GM18499 (cell line): Measurements from ENCODE around the gene PSD.
A peak's percentile ranks its signal among the peaks of the same experiment; 100 is the strongest.

Source experiments
- ATAC-seq: cut with Tn5 transposase; IDR thresholded peaks from one replicate; pipeline ENCODE4 v1.9.1; 2021; ENCODE audit warnings: moderate number of reproducible peaks; ENCODE audit not compliant: insufficient read depth, unreplicated experiment

Gene PSD

GRCh38 chr10:102394801-102395399 is 23.7 kb downstream of the PSD start:
- ATAC-seq, result peak; percentile 1

DNA sequence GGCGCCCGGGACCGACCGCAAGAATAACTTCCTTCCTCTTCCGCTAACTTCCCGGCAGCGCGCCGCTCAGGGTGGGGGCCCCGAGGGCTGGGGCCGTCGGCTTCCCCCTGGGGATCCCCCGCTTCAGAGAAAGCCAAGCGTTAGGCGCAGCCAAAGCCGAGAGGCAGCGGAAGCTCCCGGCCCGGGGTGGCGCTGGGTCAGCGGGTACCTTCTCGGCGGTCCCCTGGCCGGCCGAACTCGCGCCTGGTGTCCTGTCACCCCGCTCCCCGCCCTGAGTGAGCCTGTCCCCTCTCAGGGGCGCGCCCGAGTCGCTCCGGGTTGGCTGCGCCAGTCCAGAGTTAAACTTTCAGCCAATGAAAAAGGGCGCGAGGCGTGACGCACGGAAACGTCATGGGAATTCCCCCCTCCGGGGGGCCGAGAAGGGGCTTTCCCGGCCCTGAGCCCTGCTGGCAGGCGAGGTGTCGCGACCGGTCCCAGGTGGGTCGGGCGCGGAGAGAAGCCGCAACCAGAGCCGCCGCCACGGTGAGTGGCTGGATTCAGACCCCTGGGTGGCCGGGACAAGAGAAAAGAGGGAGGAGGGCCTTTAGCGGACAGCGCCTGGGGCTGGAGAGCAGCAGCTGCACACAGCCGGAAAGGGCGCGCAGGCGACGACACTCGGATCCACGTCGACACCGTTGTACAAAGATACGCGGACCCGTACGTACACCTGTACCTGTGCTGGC is 24.3 kb downstream of the PSD start:
- peak; percentile 55 for ATAC-seq

DNA sequence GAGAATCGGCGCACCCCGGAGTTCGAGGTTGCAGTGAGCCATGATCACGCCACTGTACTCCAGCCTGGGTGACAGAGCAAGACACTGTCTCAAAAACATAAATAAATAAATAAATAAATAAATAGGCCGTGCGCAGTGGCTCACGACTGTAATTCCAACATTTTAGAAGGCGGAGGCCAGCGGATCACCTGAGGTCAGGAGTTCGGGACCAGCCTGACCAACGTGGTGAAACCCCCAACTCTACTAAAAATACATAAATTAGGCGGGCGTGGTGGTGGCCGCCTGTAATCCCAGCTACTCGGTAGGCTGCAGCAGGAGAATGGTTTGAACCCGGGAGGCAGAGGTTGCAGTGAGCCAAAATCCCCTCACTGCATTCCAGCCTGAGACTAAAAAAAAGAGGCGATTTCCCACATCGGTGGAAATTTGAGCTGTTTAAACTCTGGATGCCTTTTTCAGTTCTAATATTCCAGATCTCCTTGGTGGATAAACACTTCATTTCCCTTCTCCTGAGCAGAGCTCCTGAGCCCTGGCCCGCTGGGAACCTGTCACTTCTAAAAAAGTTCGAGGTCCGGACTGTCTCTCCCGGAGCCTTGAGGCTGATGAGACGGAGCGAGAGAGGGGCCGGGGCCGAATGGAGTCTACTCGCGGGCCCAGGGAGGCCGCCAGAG is 25.0 kb downstream of the PSD start:
- no peak for ATAC-seq

DNA sequence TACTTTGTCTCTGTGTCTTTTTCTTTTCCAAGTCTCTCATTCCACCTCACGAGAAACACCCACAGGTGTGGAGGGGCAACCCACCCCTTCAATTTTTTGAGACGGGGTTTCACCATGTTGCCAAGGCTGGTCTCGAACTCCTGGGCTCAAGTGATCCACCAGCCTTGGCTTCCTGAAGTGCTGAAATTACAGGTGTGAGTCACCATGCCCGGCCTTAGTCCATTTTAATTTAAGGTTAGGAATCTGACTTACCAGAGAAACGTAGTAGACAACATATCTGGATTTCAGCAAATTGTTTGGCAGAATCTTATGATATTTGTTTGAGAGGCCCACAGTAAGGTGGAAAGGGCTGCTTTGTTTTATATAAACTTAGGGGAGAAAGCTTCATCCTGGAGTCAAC is 26.3 kb downstream of the PSD start:
- no peak for ATAC-seq

- no peak for ATAC-seq
These were observed 28.7 kb downstream of the PSD start for GRCh38 chr10:102389894-102390293.

GRCh38 chr10:102384606-102385429 is 33.8 kb downstream of the PSD start:
- no peak for ATAC-seq

- ATAC-seq, result no peak
These were observed 34.5 kb downstream of the PSD start for GRCh38 chr10:102384053-102384452.

DNA sequence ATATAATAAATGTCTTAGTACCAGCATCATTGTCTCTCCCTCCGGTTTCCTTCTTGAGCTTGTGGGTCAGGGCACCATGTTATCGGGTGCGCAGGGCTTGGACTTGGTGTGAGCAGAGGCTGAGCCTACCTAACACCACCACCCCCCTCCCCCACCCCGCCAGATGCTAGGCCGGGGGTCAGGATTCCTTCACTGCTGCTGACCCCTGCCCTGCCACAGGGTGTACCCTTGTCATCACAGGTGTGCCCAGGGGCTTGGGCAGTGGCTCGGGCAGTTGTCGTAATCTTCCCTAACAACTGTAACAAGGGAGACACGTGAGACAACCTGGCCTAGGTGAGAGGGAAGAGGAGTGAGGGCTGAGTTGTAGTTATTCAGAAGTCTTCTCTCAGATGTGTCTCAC is 35.7 kb downstream of the PSD start:
- ATAC-seq, result no peak

DNA sequence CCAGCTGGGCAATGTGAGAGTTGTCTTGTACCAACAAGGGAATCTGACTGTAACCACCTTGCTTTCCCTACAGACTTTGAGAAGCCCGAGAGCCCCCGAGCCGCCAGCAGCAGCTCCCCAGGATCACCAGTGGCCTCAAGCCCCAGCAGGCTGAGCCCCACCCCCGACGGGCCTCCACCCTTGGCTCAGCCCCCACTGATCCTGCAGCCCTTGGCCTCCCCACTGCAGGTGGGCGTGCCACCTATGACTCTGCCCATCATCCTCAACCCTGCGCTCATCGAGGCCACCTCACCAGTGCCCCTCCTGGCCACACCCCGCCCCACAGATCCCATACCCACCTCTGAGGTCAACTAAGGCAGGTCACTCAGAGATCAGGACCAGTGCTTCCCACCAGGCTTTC is 36.6 kb downstream of the PSD start:
- no peak for ATAC-seq

DNA sequence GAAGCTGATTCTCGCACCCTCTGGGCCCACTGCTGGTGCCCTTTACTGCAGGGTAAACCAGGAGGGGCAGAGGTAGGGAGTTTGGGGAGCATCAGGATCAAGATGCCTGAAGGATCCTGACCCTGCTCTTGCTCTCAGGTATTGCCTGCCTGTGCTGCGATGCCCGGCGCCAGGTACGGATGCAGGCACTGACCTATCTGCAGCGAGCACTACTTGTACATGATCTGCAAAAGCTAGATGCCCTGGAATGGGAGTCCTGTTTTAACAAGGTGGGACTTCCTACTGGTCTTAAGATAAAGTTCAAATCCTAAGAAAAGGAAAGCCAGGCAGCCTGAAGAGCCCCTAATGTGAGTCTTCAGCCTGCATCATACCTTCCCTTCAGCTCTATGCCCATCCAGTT is 39.2 kb downstream of the PSD start:
- ATAC-seq, result no peak

DNA sequence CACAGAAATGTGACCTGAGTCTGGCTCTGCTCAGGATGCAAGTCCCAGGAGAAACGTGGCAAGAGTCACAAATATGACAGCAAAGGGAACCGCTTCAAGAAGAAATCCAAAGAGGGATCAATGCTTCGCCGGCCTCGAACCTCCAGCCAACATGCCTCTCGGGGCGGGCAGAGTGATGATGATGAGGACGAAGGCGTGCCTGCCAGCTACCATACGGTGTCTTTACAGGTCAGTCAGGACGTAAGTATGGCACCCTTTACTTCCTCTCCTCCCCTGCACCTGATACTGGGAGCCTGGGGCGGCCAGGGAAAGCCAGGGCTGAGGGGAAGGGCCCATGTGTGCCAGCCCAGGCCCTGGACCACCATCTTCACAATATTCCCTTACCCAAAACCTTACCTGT is 41.7 kb downstream of the PSD start:
- ATAC-seq, result no peak

DNA sequence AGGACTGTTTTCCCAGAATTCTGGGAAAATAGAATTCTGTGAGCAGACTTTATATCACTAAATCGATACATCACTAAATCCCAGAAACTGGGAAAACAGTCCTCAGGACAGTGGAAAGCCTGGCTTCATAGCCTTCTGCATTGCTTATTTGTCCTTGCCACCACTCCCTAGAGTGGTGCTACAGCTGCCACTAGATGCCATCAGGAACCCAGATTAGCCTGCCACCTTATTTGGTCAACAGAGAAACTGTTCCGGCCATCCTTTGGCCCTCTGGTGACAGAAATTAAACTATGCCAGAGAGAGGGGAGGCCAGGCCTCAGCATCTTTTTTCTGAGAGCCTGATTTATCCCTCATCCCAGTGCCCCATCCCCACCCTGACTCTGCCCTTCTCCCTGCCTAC is 42.7 kb downstream of the PSD start:
- no peak for ATAC-seq

GRCh38 chr10:102375250-102375649 is 43.3 kb downstream of the PSD start:
- ATAC-seq, result no peak

DNA sequence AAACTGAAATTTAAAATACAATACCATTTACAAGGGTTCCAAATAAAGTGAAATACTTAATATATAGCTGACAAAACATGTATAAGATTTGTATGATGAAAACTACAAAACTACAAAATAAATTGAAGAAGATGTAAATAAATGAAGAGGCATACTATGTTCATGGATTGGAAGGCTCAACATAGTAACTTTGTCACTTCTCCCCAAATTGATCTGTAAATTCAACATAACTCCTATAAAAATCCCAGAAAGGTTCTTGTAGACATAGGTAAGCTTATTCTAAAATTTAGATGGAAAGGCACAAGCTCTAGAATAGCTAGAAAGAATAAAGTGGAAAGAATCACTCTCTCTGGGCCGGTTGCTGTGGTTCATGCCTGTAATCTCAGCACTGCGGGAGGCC is 47.3 kb downstream of the PSD start:
- no peak for ATAC-seq

DNA sequence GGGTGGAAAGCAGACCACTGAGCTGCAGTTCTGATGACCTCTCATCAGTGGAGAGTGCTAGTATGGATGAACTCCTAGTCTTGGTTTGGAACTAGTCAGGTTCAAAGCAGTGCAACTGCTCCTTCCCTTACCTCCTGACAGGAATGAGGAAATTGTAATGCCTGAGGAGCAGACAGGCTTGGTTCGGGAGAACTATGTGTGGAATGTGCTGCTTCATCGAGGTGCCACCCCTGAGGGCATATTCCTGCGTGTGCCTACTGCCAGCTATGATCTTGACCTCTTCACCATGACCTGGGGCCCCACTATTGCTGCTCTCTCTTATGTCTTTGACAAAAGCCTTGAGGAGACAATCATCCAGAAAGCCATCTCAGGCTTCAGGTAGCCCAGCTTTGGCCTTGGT is 50.5 kb downstream of the PSD start:
- ATAC-seq, result no peak

DNA sequence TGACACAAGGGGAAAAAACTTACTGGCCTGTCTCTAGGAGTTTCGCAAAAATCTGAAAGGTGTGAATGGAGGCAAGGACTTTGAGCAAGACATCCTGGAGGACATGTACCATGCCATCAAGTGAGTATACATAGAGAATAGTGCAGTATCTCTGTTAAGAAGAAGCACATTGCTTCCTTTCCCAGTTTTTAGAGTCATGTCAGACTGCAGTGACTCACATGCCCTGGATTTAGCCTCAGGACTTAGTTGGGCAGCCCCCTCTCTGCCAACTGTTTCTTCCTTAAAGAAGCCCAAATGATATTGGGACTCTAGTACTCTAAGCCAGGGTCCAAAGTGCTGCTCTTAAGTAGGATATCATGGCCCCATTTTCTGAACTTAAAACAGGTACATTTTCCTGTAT is 51.1 kb downstream of the PSD start:
- no peak for ATAC-seq

DNA sequence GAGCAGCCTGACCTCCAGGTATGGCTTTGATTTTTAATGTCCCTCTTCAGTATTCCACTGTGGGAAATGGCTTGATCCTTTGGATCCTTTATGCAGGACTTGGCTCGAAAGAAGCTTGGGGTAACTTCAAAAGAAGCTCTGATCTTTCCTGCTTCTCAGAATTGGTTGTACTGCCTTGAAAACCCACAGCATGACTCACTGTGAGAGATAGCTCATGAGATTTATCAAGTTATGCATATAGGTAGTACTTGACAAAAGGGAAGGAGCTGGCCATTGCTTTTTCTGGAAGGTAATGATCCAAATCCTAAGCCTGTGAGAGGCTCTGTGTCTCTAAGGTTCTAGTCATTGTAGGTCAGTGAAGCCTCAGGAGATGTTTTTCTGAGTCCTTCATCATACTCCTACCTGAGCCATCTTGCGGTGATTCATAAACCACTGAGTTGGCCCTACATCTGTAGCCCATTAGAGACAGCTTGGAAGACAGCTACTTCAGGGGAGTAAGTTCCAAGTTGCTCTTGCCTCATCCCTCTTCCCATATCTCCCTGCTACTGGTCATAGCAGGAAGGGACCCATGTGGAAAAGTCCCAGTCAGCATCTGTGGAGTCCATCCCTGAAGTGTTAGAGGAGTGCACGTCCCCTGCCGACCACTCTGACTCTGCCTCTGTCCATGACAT is 59.7 kb downstream of the PSD start:
- ATAC-seq, result no peak

DNA sequence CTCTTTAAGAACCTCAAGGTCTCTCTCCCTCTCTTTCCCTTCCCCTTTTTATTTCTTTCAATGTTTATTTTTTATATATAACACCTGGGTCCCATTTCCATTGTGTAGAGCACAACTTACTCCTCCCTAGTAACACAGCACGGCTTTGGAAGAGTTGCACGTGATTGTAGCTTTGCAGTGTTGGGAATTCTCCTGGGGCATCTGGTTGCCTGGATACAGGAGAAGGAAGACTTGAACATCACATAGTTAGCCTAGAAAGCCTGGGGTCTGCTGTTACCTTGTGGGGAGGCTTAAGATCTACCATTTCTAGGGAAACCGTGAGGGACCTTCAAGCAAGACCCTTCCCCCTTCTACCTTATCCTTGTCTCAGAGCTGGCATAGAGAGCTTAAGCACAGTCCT is 64.1 kb downstream of the PSD start:
- ATAC-seq, result no peak
